Right ventricle myocardium inferior (tissue), 1 donor: ENCODE data around the gene KCNK3. TPM values are rescaled to one million over a fixed set of nuclear protein-coding genes. Genes with fewer than 3 reads are reported as not detected.
"Not testable (repeated sequence)": the region's sequence is repeated elsewhere in the genome, so short reads cannot be mapped to it uniquely, and the experiment has no call there.

Experiments used
- ATAC-seq: fragments of 200-7000 bp; cut with Tn5 transposase; one replicate; pipeline ENCODE4 v1.9.1; 2020; ENCODE audit warnings: mild to moderate bottlenecking, moderate library complexity
- DNase-seq: peaks from one replicate; pipeline ENCODE4 v3.0.0; 2021; ENCODE audit errors: missing footprints
- intact Hi-C: fragments of 100-400 bp; cut with DNase I; formaldehyde crosslinking; loops from one replicate; pipeline ENCODE4 v1.11.0; 2022
- total RNA-seq: library from RNA; stranded (reverse); fragmentation: NEBNext Ultra II Directional; extraction: Animal tissue kit (Norgen Biotek cat#: 25700); gene quantifications from one replicate; pipeline ENCODE4 v1.2.1, GENCODE V29; 2021
- donor health status: DM: no; HTN: yes; CAD: no; lungs with severe emphysema.

KCNK3 gene
- total RNA-seq, 1 donor from 2014 or later: 4.5 TPM

- ATAC-seq (no peak), DNase-seq (no peak)
- intact Hi-C loops: no loop called here
These were observed 46.0 kb downstream of the KCNK3 start for GRCh38 chr2:26738481-26738880.

- intact Hi-C loops: no loop called here
- ATAC-seq: no peak
- DNase-seq: no peak
These were observed 47.0 kb downstream of the KCNK3 start for GRCh38 chr2:26739514-26739913.

GRCh38 chr2:26740346-26740745, 47.8 kb downstream of the KCNK3 start:
- DNase-seq: no peak
- intact Hi-C loops: no loop called here
- ATAC-seq: no peak

GRCh38 chr2:26740890-26741302, 48.4 kb downstream of the KCNK3 start:
- intact Hi-C loops: no loop called here
- DNase-seq (no peak), ATAC-seq (no peak)

- intact Hi-C loops: no loop called here
- DNase-seq (no peak), ATAC-seq (no peak)
These were observed 49.7 kb downstream of the KCNK3 start for GRCh38 chr2:26742048-26742770.

GRCh38 chr2:26743852-26744251, 51.3 kb downstream of the KCNK3 start:
- no peak for DNase-seq
- intact Hi-C loops: no loop called here
- ATAC-seq: no peak

GRCh38 chr2:26744953-26745352, 52.4 kb downstream of the KCNK3 start:
- ATAC-seq (no peak), DNase-seq (no peak)
- intact Hi-C loops: loop anchor here (1.0 to 5.0 kb wide), 2 partner anchors 53 to 140 kb away; partner anchors contain the start of gene KCNK3

- ATAC-seq: peak; percentile 80
- intact Hi-C loops: loop anchor here (1.0 to 5.0 kb wide), 2 partner anchors 53 to 140 kb away; partner anchors contain the start of gene KCNK3
- peak; percentile 83 for DNase-seq
These were observed 53.2 kb downstream of the KCNK3 start for GRCh38 chr2:26745609-26746327.

GRCh38 chr2:26746934-26747333, 54.4 kb downstream of the KCNK3 start:
- DNase-seq (no peak), ATAC-seq (no peak)
- intact Hi-C loops: loop anchor here (5.0 kb wide), 1 partner anchor 55 kb away; the partner anchor contains the start of gene KCNK3

GRCh38 chr2:26749787-26750420, 57.4 kb downstream of the KCNK3 start:
- ATAC-seq, DNase-seq: not testable (repeated sequence)
- intact Hi-C loops: loop anchor here (5.0 kb wide), 1 partner anchor 58 kb away; the partner anchor contains the start of gene KCNK3

- ATAC-seq, intact Hi-C loops: not testable (repeated sequence)
These were observed 57.9 kb downstream of the KCNK3 start for GRCh38 chr2:26750467-26750866.

GRCh38 chr2:26752656-26753055, 60.1 kb downstream of the KCNK3 start:
- ATAC-seq (no peak), DNase-seq (no peak)
- intact Hi-C loops: no loop called here

More at GRCh38 chr2:26750467-26750866, 57.9 kb downstream of the KCNK3 start:
- DNase-seq: not testable (repeated sequence)

- ATAC-seq (no peak), DNase-seq (no peak)
- intact Hi-C loops: no loop called here
These were observed 62.0 kb downstream of the KCNK3 start for GRCh38 chr2:26754539-26754938.

GRCh38 chr2:26754972-26755670, 62.6 kb downstream of the KCNK3 start:
- intact Hi-C loops: no loop called here
- no peak for DNase-seq
- ATAC-seq: no peak

GRCh38 chr2:26756337-26756736, 63.8 kb downstream of the KCNK3 start:
- DNase-seq (no peak), ATAC-seq (no peak)
- intact Hi-C loops: no loop called here

- ATAC-seq (no peak), DNase-seq (no peak)
- intact Hi-C loops: no loop called here
These were observed 65.6 kb downstream of the KCNK3 start for GRCh38 chr2:26757873-26758789.

GRCh38 chr2:26758790-26759321, 66.3 kb downstream of the KCNK3 start:
- DNase-seq (no peak), ATAC-seq (no peak)
- intact Hi-C loops: no loop called here

GRCh38 chr2:26759845-26760244, 67.3 kb downstream of the KCNK3 start:
- intact Hi-C loops: no loop called here
- DNase-seq (no peak), ATAC-seq (no peak)
